NK-92 (cell line): ENCODE results near the gene LSAMP.

ENCODE experiments used
- DNase-seq: peaks from one replicate; lab custom pipeline; 2025; ENCODE audit not compliant: unreplicated experiment; lab: John Stamatoyannopoulos, UW

LSAMP gene

GRCh38 chr3:116176974-116177555 is 268.2 kb downstream of the LSAMP start:
- DNase-seq, result no peak

- no peak for DNase-seq
Observed at GRCh38 chr3:116166121-116166520, 279.2 kb downstream of the LSAMP start.

GRCh38 chr3:116165641-116166040 is 279.6 kb downstream of the LSAMP start:
- no peak for DNase-seq

- DNase-seq, result no peak
Observed at GRCh38 chr3:116165135-116165534, 280.2 kb downstream of the LSAMP start.

- no peak for DNase-seq
Observed at GRCh38 chr3:116164039-116164438, 281.2 kb downstream of the LSAMP start.

- DNase-seq, result no peak
Observed at GRCh38 chr3:116161575-116162525, 283.4 kb downstream of the LSAMP start.

- DNase-seq, result no peak
Observed at GRCh38 chr3:116160594-116160993, 284.7 kb downstream of the LSAMP start.

- no peak for DNase-seq
Observed at GRCh38 chr3:116155841-116156240, 289.4 kb downstream of the LSAMP start.

- DNase-seq, result no peak
Observed at GRCh38 chr3:116154389-116154788, 290.9 kb downstream of the LSAMP start.

- no peak for DNase-seq
Observed at GRCh38 chr3:116153174-116153573, 292.1 kb downstream of the LSAMP start.

GRCh38 chr3:116150655-116151167 is 294.6 kb downstream of the LSAMP start:
- DNase-seq, result no peak

GRCh38 chr3:116148881-116149851 is 296.1 kb downstream of the LSAMP start:
- DNase-seq, result no peak

GRCh38 chr3:116145613-116146012 is 299.7 kb downstream of the LSAMP start:
- no peak for DNase-seq

GRCh38 chr3:116141724-116142123 is 303.6 kb downstream of the LSAMP start:
- DNase-seq, result no peak

- no peak for DNase-seq
Observed at GRCh38 chr3:116140100-116140689, 305.1 kb downstream of the LSAMP start.

- no peak for DNase-seq
Observed at GRCh38 chr3:116139641-116140040, 305.6 kb downstream of the LSAMP start.

- DNase-seq, result no peak
Observed at GRCh38 chr3:116135457-116136085, 309.7 kb downstream of the LSAMP start.

GRCh38 chr3:116129187-116129946 is 315.9 kb downstream of the LSAMP start:
- DNase-seq, result no peak

- no peak for DNase-seq
Observed at GRCh38 chr3:116127464-116127863, 317.8 kb downstream of the LSAMP start.
